Liver (tissue), 9 donors: ENCODE results near the gene GTPBP3. TPM values are rescaled to one million over a fixed set of nuclear protein-coding genes. Genes with fewer than 3 reads are reported as not detected.

Experiments
- DNase-seq: peaks from one replicate; pipeline ENCODE4 v3.0.0-alpha.2; 2017; ENCODE audit warnings: low spot score
- H3K27ac ChIP-seq, 2 donors: one replicate each; pipeline ENCODE4 v1.7.0; 2013; ENCODE audit warnings: inconsistent platforms in 2 of 2, low read length in 2 of 2, control low read depth in 1 of 2, low read depth in 1 of 2, mild to moderate bottlenecking in 1 of 2
- H3K27me3 ChIP-seq, 4 donors: one replicate each; pipeline versions ENCODE4 v1.6.1 to v1.7.0; 2013; ENCODE audit warnings: low read length in 3 of 4, inconsistent platforms in 1 of 4, mild to moderate bottlenecking in 1 of 4, moderate library complexity in 1 of 4; ENCODE audit not compliant: control insufficient read depth in 4 of 4, insufficient read depth in 4 of 4
- H3K36me3 ChIP-seq, 4 donors: one replicate each; pipeline versions ENCODE4 v1.6.1 to v1.7.0; 2013; ENCODE audit warnings: low read length in 3 of 4, mild to moderate bottlenecking in 3 of 4, low read depth in 1 of 4, moderate library complexity in 1 of 4; ENCODE audit not compliant: control insufficient read depth in 4 of 4, insufficient read depth in 3 of 4
- H3K4me1 ChIP-seq, 4 donors: one replicate each; pipeline versions ENCODE4 v1.6.1 to v1.7.0; 2013; ENCODE audit warnings: low read length in 3 of 4, mild to moderate bottlenecking in 3 of 4, moderate library complexity in 1 of 4; ENCODE audit not compliant: control insufficient read depth in 4 of 4, insufficient read depth in 4 of 4
- H3K4me3 ChIP-seq, 3 donors: one replicate each; pipeline versions ENCODE4 v1.6.1 to v1.7.0; 2013; ENCODE audit warnings: low read length in 3 of 3, control low read depth in 1 of 3, low read depth in 1 of 3, mild to moderate bottlenecking in 1 of 3
- H3K9ac ChIP-seq, 2 donors: one replicate each; pipeline ENCODE4 v1.7.0; 2013; ENCODE audit warnings: low read length in 2 of 2, mild to moderate bottlenecking in 2 of 2, moderate library complexity in 2 of 2, control low read depth in 1 of 2, low read depth in 1 of 2
- H3K9me3 ChIP-seq, 4 donors: one replicate each; pipeline versions ENCODE4 v1.6.1 to v1.7.0; 2013; ENCODE audit warnings: low read length in 3 of 4; ENCODE audit not compliant: control insufficient read depth in 4 of 4
- EGR1 ChIP-seq, 2 donors: IDR thresholded peaks; 2 replicates each; pipeline ENCODE4 v1.6.1; 2016 to 2018; ENCODE audit warnings: antibody characterized with exemption in 2 of 2, low read depth in 2 of 2
- FOXA1 ChIP-seq: IDR thresholded peaks from 2 replicates; pipeline ENCODE4 v1.6.1; 2016; ENCODE audit warnings: antibody characterized with exemption
- FOXA2 ChIP-seq: IDR thresholded peaks from 2 replicates; pipeline ENCODE4 v1.6.1; 2016; ENCODE audit warnings: antibody characterized with exemption
- GABPA ChIP-seq, 2 donors: IDR thresholded peaks in 1 of 2; conservative IDR thresholded peaks in 1 of 2; 2 replicates each; pipeline ENCODE4 v1.6.1; 2016; ENCODE audit warnings: antibody characterized with exemption in 2 of 2, mild to moderate bottlenecking in 1 of 2, moderate library complexity in 1 of 2
- HNF4A ChIP-seq, 2 donors: conservative IDR thresholded peaks; 2 replicates each; pipeline ENCODE4 v1.6.1; 2016; ENCODE audit warnings: antibody characterized with exemption in 2 of 2, mild to moderate bottlenecking in 2 of 2
- HNF4G ChIP-seq: IDR thresholded peaks from 2 replicates; pipeline ENCODE4 v1.6.1; 2016; ENCODE audit warnings: antibody characterized with exemption
- NR2F2 ChIP-seq: IDR thresholded peaks from 2 replicates; pipeline ENCODE4 v1.6.1; 2016; ENCODE audit warnings: antibody characterized with exemption
- RAD21 ChIP-seq, 2 donors: IDR thresholded peaks; 2 replicates each; pipeline ENCODE4 v1.6.1; 2016; ENCODE audit warnings: antibody characterized with exemption in 2 of 2, mild to moderate bottlenecking in 2 of 2
- RXRA ChIP-seq, 2 donors: IDR thresholded peaks; 2 replicates each; pipeline ENCODE4 v1.6.1; 2017 to 2018; ENCODE audit warnings: antibody characterized with exemption in 2 of 2, mild to moderate bottlenecking in 1 of 2
- SP1 ChIP-seq: IDR thresholded peaks from 2 replicates; pipeline ENCODE4 v1.6.1; 2018; ENCODE audit warnings: antibody characterized with exemption, mild to moderate bottlenecking
- TAF1 ChIP-seq: conservative IDR thresholded peaks from 2 replicates; pipeline ENCODE4 v1.6.1; 2016; ENCODE audit warnings: antibody characterized with exemption, mild to moderate bottlenecking
- YY1 ChIP-seq: IDR thresholded peaks from 2 replicates; pipeline ENCODE4 v1.6.1; 2016; ENCODE audit warnings: antibody characterized with exemption, mild to moderate bottlenecking
- WGBS: extraction: QIAGEN DNeasy Blood & Tissue Kit; methylation state at CpG from one replicate; pipeline ENCODE4 v1.1.7; 2013; 5-methylcytosine and 5-hydroxymethylcytosine counted together
- polyA plus RNA-seq, 2 donors: library from polyadenylated mRNA; stranded (reverse) in 1 of 2; unstranded in 1 of 2; fragments of 200-250 nt in 1 of 2; fragments of >200 nt in 1 of 2; fragmentation: Nextera tagmentation in 1 of 2; extraction: Ambion mirVana in 1 of 2; gene quantifications; one replicate each; pipeline versions ENCODE4 v1.2.1 to v1.2.3, GENCODE V29; 2013 to 2015
- total RNA-seq, 2 donors: library from RNA; depleted of rRNA; stranded (reverse); fragments of >200 nt; gene quantifications; one replicate each; pipeline ENCODE4 v1.2.3, GENCODE V29; 2014
- TF ChIP-seq, protein P1 (sequence below): fragments of 150-350 bp; IDR thresholded peaks from 2 replicates; pipeline ENCODE4 v1.5.1; 2017; ENCODE audit warnings: improper control_type of control experiment, low read depth, low read length; ENCODE audit not compliant: missing input control
- TF ChIP-seq, protein P2 (sequence below): IDR thresholded peaks from 2 replicates; pipeline ENCODE4 v1.6.1; 2016; ENCODE audit warnings: antibody characterized with exemption, mild to moderate bottlenecking
- TF ChIP-seq, protein P3 (sequence below): IDR thresholded peaks from 2 replicates; pipeline ENCODE4 v1.6.1; 2016; ENCODE audit warnings: antibody characterized with exemption
- TF ChIP-seq, protein P4 (sequence below): IDR thresholded peaks from 2 replicates; pipeline ENCODE4 v1.6.1; 2016; ENCODE audit warnings: antibody characterized with exemption
- TF ChIP-seq, protein P5 (sequence below): IDR thresholded peaks from 2 replicates; pipeline ENCODE4 v1.6.1; 2016; ENCODE audit warnings: antibody characterized with exemption
- donor health status: healthy.
- donor health status: healthy.
- donor health status: healthy.
- donor health status: healthy.
- donor health status: healthy.

GTPBP3 gene
- total and polyA plus RNA-seq, 4 donors = 4.9 to 15.5 (median 9.6) TPM

DNA sequence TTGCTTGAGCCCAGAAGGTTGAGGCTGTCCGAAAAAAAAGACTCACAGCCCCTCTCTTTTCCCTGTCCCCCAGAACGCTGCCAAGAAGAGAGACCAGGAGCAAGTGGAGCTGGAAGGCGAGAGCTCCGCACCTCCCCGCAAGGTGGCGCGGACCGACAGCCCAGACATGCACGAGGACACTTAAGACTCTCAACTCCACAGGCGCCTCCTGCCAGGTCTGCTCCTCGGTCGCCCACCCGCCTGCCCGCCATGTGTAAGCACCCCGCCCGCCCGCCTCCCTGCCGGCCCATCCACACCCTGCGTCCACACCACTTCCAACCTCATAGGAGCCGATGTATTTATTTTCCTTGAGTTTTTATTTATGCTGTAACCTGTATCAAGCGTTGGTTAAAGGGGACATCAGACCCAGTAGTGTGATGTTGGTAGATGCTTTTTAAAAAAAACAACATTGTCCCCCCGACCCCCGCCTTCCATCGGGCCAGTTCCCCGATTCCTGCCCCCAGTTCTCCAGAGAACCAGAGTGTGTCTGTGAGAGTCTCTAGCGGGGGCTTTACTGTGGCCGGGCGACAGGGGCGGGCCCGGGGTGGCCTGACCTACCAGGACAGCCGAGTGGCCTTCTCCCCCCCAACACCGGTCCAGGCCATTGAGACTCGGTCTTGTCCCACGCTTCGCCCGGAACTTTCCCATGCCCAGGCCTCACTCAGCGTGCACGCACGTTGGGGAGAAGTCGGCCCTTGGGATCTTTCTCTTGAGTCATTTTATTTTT, 17.7 kb upstream of the GTPBP3 start:
- Histone ChIP-seq H3K36me3 (peaks cover 19 to 37% (median 22%) of the 10 kb centered on the region in 4 donors), H3K27ac (no peak overlapping the region), H3K27me3 (no peaks in the 10 kb centered on the region), H3K4me3 (no peak overlapping the region), H3K9ac (no peak overlapping the region), H3K4me1 (no peaks in the 10 kb centered on the region), H3K9me3 (no peaks in the 10 kb centered on the region)
- TF ChIP-seq YY1 (no peak), HNF4G (no peak), GABPA (IDR thresholded peaks at IDR 0.05 in 1 of 2, conservative IDR thresholded peaks at IDR 0.05 in 1 of 2) (no peak), NR2F2 (no peak), FOXA1 (no peak), TAF1 (no peak), FOXA2 (no peak), HNF4A (conservative IDR thresholded peaks at IDR 0.05) (no peak), EGR1 (IDR thresholded peaks at IDR 0.05; ENCODE audit: low read depth in 2 of 2) (no peak)
- TF ChIP-seq, protein P1, sequence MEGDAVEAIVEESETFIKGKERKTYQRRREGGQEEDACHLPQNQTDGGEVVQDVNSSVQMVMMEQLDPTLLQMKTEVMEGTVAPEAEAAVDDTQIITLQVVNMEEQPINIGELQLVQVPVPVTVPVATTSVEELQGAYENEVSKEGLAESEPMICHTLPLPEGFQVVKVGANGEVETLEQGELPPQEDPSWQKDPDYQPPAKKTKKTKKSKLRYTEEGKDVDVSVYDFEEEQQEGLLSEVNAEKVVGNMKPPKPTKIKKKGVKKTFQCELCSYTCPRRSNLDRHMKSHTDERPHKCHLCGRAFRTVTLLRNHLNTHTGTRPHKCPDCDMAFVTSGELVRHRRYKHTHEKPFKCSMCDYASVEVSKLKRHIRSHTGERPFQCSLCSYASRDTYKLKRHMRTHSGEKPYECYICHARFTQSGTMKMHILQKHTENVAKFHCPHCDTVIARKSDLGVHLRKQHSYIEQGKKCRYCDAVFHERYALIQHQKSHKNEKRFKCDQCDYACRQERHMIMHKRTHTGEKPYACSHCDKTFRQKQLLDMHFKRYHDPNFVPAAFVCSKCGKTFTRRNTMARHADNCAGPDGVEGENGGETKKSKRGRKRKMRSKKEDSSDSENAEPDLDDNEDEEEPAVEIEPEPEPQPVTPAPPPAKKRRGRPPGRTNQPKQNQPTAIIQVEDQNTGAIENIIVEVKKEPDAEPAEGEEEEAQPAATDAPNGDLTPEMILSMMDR = no peak
- TF ChIP-seq, protein P2, sequence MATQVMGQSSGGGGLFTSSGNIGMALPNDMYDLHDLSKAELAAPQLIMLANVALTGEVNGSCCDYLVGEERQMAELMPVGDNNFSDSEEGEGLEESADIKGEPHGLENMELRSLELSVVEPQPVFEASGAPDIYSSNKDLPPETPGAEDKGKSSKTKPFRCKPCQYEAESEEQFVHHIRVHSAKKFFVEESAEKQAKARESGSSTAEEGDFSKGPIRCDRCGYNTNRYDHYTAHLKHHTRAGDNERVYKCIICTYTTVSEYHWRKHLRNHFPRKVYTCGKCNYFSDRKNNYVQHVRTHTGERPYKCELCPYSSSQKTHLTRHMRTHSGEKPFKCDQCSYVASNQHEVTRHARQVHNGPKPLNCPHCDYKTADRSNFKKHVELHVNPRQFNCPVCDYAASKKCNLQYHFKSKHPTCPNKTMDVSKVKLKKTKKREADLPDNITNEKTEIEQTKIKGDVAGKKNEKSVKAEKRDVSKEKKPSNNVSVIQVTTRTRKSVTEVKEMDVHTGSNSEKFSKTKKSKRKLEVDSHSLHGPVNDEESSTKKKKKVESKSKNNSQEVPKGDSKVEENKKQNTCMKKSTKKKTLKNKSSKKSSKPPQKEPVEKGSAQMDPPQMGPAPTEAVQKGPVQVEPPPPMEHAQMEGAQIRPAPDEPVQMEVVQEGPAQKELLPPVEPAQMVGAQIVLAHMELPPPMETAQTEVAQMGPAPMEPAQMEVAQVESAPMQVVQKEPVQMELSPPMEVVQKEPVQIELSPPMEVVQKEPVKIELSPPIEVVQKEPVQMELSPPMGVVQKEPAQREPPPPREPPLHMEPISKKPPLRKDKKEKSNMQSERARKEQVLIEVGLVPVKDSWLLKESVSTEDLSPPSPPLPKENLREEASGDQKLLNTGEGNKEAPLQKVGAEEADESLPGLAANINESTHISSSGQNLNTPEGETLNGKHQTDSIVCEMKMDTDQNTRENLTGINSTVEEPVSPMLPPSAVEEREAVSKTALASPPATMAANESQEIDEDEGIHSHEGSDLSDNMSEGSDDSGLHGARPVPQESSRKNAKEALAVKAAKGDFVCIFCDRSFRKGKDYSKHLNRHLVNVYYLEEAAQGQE = no peak
- TF ChIP-seq, protein P3, sequence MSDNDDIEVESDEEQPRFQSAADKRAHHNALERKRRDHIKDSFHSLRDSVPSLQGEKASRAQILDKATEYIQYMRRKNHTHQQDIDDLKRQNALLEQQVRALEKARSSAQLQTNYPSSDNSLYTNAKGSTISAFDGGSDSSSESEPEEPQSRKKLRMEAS = no peak
- TF ChIP-seq, protein P4, sequence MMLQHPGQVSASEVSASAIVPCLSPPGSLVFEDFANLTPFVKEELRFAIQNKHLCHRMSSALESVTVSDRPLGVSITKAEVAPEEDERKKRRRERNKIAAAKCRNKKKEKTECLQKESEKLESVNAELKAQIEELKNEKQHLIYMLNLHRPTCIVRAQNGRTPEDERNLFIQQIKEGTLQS = no peak
- 96% methylated on average over 40 of the region's 40 CpGs for WGBS
- no peak for DNase-seq

DNA sequence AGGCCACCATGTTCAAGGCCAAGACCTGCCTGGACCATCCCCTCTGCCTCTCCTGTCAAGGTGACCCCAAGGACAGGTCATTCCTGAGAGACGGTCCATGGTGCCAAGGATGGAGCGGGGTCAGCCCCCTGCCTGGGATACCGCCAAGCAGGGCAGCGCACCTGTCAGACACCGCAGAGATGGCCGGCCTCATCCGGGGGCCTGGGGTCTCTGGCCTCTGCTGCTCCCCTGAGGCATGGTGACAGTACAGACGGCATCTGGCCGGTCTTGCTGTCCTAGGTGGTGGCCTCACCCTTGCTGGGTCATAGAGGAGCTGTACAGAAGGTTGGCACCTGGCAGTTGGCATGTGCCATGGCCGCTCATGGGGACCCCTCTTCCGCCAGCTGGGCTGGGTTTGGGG, 16.9 kb upstream of the GTPBP3 start:
- no peak overlapping the region for H3K27ac ChIP-seq
- WGBS = 87% methylated on average over 11 of the region's 11 CpGs
- H3K4me1 ChIP-seq = peaks cover 0 to 7% (median 3%) of the 10 kb centered on the region in 4 donors
- peaks cover 15 to 34% (median 21%) of the 10 kb centered on the region in 4 donors for H3K36me3 ChIP-seq
- no peak overlapping the region for H3K9ac ChIP-seq
- DNase-seq = no peak
- no peak overlapping the region for H3K4me3 ChIP-seq
- H3K27me3 ChIP-seq = no peaks in the 10 kb centered on the region
- H3K9me3 ChIP-seq = no peaks in the 10 kb centered on the region
- TF ChIP-seq YY1 = no peak
- no peak for TF ChIP-seq GABPA (IDR thresholded peaks at IDR 0.05 in 1 of 2, conservative IDR thresholded peaks at IDR 0.05 in 1 of 2)
- no peak for TF ChIP-seq RAD21 (IDR thresholded peaks at IDR 0.05)
- TF ChIP-seq FOXA2 = no peak
- TF ChIP-seq, protein P5, sequence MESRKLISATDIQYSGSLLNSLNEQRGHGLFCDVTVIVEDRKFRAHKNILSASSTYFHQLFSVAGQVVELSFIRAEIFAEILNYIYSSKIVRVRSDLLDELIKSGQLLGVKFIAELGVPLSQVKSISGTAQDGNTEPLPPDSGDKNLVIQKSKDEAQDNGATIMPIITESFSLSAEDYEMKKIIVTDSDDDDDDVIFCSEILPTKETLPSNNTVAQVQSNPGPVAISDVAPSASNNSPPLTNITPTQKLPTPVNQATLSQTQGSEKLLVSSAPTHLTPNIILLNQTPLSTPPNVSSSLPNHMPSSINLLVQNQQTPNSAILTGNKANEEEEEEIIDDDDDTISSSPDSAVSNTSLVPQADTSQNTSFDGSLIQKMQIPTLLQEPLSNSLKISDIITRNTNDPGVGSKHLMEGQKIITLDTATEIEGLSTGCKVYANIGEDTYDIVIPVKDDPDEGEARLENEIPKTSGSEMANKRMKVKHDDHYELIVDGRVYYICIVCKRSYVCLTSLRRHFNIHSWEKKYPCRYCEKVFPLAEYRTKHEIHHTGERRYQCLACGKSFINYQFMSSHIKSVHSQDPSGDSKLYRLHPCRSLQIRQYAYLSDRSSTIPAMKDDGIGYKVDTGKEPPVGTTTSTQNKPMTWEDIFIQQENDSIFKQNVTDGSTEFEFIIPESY = no peak
- no peak for TF ChIP-seq EGR1 (IDR thresholded peaks at IDR 0.05; ENCODE audit: low read depth in 2 of 2)
- no peak for TF ChIP-seq HNF4G
- no peak for TF ChIP-seq RXRA (IDR thresholded peaks at IDR 0.05)
- TF ChIP-seq SP1 = no peak
- TF ChIP-seq, protein P2 = no peak
- TF ChIP-seq, protein P1 = no peak
- TF ChIP-seq FOXA1 = no peak
